K562 (cell line): ENCODE data around the gene MGAT4B. TPM values are rescaled to one million over a fixed set of nuclear protein-coding genes. Genes with fewer than 3 reads are reported as not detected.

ENCODE experiments used
- CCAR2 ChIP-seq: fragments of 200-400 bp; formaldehyde crosslinking; IDR thresholded peaks from 2 replicates; pipeline ENCODE4 v1.6.1; 2017; ENCODE audit warnings: mild to moderate bottlenecking, low read depth, low read length
- CHD2 ChIP-seq: IDR thresholded peaks from 2 replicates; pipeline ENCODE4 v1.6.1; 2011; ENCODE audit warnings: low read depth, low read length
- CREBBP ChIP-seq: IDR thresholded peaks from one replicate; pipeline ENCODE4 v1.6.1; 2012; ENCODE audit warnings: low read depth, mild to moderate bottlenecking, control low read depth, inconsistent platforms, low read length
- ELK3 ChIP-seq: fragments of 450-650 bp; formaldehyde crosslinking; IDR thresholded peaks from 2 replicates; pipeline ENCODE4 v1.4.0; 2020; ENCODE audit warnings: mild to moderate bottlenecking
- FOXK1 ChIP-seq: sonication (generic); formaldehyde crosslinking; IDR thresholded peaks from 2 replicates; pipeline ENCODE4 v1.8.0; 2022; ENCODE audit warnings: missing genetic modification reagents, mild to moderate bottlenecking, borderline replicate concordance
- FOXM1 ChIP-seq, 2 experiments: fragments of 450-650 bp in 1 of 2; sonication (generic) in 1 of 2; formaldehyde crosslinking in 1 of 2; IDR thresholded peaks; 2 replicates each; pipeline versions ENCODE4 v1.6.1 to v1.9.0; 2017 to 2022; ENCODE audit warnings: low read depth in 2 of 2, mild to moderate bottlenecking in 2 of 2, missing genetic modification reagents in 1 of 2, moderate library complexity in 1 of 2
- LEF1 ChIP-seq: fragments of 450-650 bp; IDR thresholded peaks from 2 replicates; pipeline ENCODE4 v1.6.1; 2016; ENCODE audit warnings: mild to moderate bottlenecking
- NONO ChIP-seq, 2 experiments: fragments of 200-400 bp in 1 of 2; fragments of 450-650 bp in 1 of 2; formaldehyde crosslinking in 1 of 2; IDR thresholded peaks; 2 replicates each; pipeline ENCODE4 v1.6.1; 2017; ENCODE audit warnings: low read depth in 2 of 2, mild to moderate bottlenecking in 2 of 2, moderate library complexity in 2 of 2, low read length in 1 of 2
- RUNX1 ChIP-seq: sonication (generic); IDR thresholded peaks from 2 replicates; pipeline ENCODE4 v1.6.1; 2016; ENCODE audit warnings: antibody characterized with exemption, low read depth
- SETDB1 ChIP-seq: IDR thresholded peaks from one replicate; pipeline ENCODE4 v1.6.1; 2012; ENCODE audit warnings: low read length, control low read depth, inconsistent platforms
- SLC30A9 ChIP-seq: fragments of 250-450 bp; sonication (Bioruptor Pico); IDR thresholded peaks from 2 replicates; pipeline ENCODE4 v1.8.0; 2022; ENCODE audit warnings: mild to moderate bottlenecking, moderate library complexity
- SMC3 ChIP-seq: conservative IDR thresholded peaks from 2 replicates; pipeline ENCODE4 v1.6.1; 2011; ENCODE audit warnings: low read depth, low read length, improper control_type of control experiment; ENCODE audit not compliant: insufficient read depth
- ZNF121 ChIP-seq: sonication (generic); formaldehyde crosslinking; conservative IDR thresholded peaks from 2 replicates; pipeline ENCODE4 v1.8.0; 2022; ENCODE audit warnings: missing genetic modification reagents
- ZNF175 ChIP-seq: fragments of 200-800 bp; sonication (Bioruptor generic); IDR thresholded peaks from 2 replicates; pipeline ENCODE4 v1.6.1; 2016; ENCODE audit warnings: low read depth, mild to moderate bottlenecking, missing genetic modification characterization, missing compliant biosample characterization
- ZNF318 ChIP-seq, 2 experiments: fragments of 450-650 bp; IDR thresholded peaks; 2 replicates each; pipeline ENCODE4 v1.6.1; 2016; ENCODE audit warnings: mild to moderate bottlenecking in 2 of 2, borderline replicate concordance in 1 of 2, low read depth in 1 of 2, moderate library complexity in 1 of 2
- polyA plus RNA-seq, 8 experiments: library from polyadenylated mRNA; depleted of rRNA in 4 of 8; stranded (reverse) in 5 of 8; unstranded in 3 of 8; fragments of >200 nt; fragmentation: Nextera tagmentation in 2 of 8; fragmentation: Illumina TruSeq in 1 of 8; extraction: Ambion mirVana in 2 of 8; extraction: Trizol in 1 of 8; gene quantifications; 2 replicates each; pipeline versions ENCODE4 v1.2.1 to v1.2.3, GENCODE V29; 2011 to 2014; ENCODE audit warnings: inconsistent platforms in 1 of 8, missing spikeins in 1 of 8
- total RNA-seq, 7 experiments: library from RNA; depleted of rRNA in 6 of 7; stranded (reverse); fragments of >200 nt in 6 of 7; fragmentation: Illumina TruSeq in 2 of 7; extraction: Trizol in 2 of 7; gene quantifications; 2 replicates each; pipeline versions ENCODE4 v1.2.1 to v1.2.3, GENCODE V29; 2011 to 2021; ENCODE audit warnings: low replicate concordance in 1 of 7
- TF ChIP-seq, protein P1 (sequence below): fragments of 250-450 bp; sonication (Bioruptor Pico); IDR thresholded peaks from 2 replicates; pipeline ENCODE4 v1.8.0; 2021; ENCODE audit warnings: mild to moderate bottlenecking, moderate library complexity

The MGAT4B gene
- total and polyA plus RNA-seq, 9 of the 15 experiments (the other 6 are each of a cell fraction or from before 2014, with no cell fraction given) = 0.34 to 133 (median 75.4) TPM

DNA sequence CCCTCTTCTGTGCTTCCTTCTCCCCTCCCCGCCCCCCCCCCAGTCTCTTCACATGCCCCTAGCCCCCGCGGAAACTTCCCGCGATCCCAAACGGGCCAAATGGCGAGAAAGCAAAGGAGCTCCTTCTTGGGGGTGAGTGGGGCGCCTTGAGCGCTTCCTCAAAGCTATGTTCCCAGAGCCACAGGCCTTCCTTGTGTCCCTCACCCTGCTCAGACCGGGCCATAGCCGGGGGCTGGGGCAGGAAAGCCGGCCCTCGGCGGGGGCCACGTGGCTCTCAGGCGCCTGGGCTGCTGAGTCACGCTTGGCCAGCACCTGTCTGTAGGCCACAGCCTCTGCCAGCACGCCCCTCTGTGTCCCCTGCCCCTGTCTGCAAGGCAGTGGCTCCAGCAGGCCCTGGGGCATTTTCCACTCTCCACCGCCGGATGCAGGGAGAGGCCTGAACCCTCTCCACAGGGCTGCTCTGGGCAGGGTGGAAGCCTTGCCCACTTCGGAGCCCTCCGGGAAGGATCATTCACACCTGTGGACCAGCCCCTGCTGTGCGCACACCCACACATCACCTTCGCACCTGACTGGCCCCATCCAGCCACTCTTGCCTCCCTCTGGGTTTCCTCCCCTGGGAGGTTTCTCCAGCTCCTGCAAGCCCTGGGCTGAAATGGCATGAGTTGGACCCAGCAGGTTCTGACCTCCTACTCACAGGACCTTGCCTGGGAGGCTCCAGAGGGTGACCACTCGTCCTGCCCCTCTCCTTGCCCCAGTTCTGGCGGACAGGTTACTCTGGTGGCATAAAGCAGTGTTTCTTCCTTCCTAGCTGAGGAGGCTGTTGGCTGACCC, 12.8 kb upstream of the MGAT4B start (continued):
- TF ChIP-seq, protein P1, sequence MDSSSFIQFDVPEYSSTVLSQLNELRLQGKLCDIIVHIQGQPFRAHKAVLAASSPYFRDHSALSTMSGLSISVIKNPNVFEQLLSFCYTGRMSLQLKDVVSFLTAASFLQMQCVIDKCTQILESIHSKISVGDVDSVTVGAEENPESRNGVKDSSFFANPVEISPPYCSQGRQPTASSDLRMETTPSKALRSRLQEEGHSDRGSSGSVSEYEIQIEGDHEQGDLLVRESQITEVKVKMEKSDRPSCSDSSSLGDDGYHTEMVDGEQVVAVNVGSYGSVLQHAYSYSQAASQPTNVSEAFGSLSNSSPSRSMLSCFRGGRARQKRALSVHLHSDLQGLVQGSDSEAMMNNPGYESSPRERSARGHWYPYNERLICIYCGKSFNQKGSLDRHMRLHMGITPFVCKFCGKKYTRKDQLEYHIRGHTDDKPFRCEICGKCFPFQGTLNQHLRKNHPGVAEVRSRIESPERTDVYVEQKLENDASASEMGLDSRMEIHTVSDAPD (CRISPR knock-in tag) = peak; percentile 84
- TF ChIP-seq ELK3 (no peak), RUNX1 (no peak), CHD2 (0 out of 2 replicates have a peak, but pooled peaks have one; percentile 18), NONO (IDR thresholded peaks at IDR 0.05; ENCODE audit: low read depth in 2 of 2, low read length in 1 of 2) (no peak; a peak in 1 of 4 replicates), ZNF175 (CRISPR knock-in tag) (peak; percentile 92; the same call in 1 of the 2 replicates), ZNF121 (no peak), CREBBP (no peak), CCAR2 (no peak), SMC3 (no peak), SETDB1 (no peak), FOXM1 (IDR thresholded peaks at IDR 0.05; ENCODE audit: low read depth) (no peak), FOXM1 (CRISPR knock-in tag; IDR thresholded peaks at IDR 0.05; ENCODE audit: low read depth) (no peak; the same call in 1 of the 2 replicates), LEF1 (0 out of 2 replicates have a peak, but pooled peaks have one; percentile 7), ZNF318 (IDR thresholded peaks at IDR 0.05; ENCODE audit: borderline replicate concordance in 1 of 2, low read depth in 1 of 2) (no peak), SLC30A9 (CRISPR knock-in tag) (no peak), FOXK1 (CRISPR knock-in tag) (no peak)
